GM21447 (cell line): ENCODE results near the gene COL23A1.

Source experiments
- ATAC-seq: cut with Tn5 transposase; IDR thresholded peaks from one replicate; pipeline ENCODE4 v1.9.1; 2021; ENCODE audit not compliant: unreplicated experiment

The COL23A1 gene

DNA sequence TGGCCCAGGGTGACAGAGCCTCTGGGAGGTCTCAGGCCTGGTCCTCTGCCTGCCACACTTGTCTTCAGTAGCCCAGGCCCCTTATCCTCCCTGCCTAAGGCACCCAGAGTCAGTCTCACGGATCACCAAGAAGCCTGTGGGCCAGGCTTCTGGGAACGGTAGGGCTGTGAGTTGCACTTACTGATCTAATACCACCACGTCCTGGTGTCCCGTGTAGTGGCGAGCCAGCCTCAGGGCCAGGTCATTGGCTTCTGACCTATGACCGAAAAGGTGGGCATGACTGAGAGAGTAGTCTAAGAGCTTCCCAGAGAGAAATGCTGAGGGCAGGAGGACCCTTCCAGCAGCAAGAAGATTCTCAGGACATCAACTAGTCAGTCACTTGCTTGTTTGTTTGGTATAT is 365.0 kb downstream of the COL23A1 start:
- no peak for ATAC-seq

DNA sequence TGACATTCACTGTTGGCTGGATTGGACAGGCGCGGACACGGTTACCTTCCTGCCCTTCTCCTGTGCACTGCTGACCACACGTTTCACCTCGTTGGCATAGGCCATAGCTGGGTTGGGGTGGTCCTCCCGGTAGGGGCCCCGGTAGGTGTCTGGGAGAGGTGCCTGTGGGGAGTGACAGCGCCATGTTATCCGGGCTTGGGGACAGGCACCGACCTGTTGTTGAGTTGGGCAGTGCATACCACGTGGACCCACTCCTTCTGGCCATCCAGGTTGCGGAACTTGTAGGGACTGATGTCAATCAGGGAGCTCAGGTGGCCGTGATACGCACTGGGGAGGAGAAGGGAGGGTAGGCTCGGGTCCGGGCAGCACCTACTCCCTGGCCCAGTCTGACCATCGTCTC is 365.8 kb downstream of the COL23A1 start:
- no peak for ATAC-seq

DNA sequence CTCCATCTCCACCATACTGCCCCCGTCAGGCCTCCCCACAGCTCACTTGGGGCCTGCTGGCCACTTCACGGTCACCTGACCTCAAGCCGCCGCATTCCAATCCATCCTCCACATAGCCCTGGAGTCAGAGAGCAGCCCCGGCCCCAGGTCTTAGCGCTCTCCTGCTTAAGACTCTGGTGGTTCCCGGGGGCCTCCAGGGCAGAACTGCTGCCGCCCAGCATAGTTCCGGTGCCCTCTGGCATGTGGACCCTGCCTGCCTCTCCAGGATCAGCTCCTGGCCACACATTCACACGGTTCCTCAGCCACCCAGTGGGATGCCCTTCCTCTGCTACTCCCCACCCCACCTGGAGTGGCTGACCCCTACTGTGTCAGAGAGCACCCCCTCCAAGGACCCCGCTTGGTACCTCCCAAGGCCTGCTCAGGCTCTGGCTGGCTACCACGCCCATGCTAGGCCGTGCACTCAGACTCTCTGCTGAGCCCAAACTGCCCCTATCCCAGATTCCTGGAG is 366.3 kb downstream of the COL23A1 start:
- ATAC-seq = no peak

DNA sequence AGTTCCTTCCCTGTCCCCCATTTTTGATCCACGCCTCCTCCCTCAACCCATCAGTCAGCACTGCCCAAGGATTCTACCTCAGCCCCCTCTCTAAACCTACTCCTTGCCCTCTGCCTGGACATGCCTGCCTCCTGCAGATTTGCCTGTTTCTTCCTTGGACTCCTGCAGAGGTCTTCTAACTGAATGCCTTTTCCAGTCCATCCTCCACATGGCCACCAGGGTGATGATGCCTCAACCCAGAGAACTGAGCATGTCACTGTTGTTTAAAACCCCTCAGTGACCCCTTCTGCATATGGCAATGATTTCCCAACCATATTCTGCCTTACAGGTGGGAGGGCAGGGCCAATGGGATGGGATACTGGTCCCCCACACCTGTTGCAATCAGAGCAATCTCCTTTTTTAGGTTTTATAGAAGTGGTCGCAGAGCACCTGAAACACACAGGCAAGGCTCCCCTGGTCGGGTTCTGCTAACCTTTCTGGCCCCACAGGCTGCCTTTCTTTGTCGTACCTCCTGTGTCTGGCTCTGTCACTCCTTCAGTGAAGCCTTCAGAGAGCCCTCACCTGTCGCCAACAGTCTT is 366.9 kb downstream of the COL23A1 start:
- no peak for ATAC-seq

DNA sequence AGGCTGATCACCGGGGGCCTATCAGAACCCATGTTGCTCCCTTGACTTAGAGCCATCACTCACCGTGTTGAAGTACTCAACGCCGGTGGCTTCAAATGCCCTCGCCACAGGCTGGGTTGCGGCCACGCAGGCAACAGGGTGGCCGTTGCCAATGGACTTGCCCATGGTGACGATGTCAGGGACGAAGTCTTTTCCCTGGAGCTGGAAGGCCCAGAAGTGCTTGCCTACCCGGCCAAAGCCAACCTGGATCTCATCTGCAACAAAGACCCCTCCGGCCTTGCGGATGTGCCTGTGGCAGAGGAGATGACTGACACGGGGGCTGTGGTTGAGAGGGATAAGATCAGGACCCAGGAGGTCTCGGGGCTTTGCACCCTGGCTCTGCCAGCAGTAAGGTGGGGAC is 367.9 kb downstream of the COL23A1 start:
- ATAC-seq = no peak

DNA sequence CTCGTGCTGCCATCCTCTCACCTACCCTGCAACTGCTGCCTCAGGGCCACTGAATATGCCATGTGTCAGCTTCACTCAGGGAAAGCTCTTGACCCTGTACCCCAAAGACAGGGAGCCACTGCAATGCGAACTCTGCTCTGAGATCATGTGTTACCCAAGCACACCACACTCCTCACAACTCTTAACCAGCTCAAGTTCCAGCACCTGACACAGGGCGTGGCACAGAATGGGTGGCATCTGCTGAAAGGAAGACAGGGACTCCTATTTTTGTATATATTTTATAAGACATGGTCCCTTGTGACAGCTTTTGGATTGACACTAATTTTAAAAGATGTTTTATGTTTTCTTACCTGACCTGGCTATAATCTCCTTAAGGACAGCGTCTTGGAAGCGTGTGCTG is 368.3 kb downstream of the COL23A1 start:
- ATAC-seq = no peak

DNA sequence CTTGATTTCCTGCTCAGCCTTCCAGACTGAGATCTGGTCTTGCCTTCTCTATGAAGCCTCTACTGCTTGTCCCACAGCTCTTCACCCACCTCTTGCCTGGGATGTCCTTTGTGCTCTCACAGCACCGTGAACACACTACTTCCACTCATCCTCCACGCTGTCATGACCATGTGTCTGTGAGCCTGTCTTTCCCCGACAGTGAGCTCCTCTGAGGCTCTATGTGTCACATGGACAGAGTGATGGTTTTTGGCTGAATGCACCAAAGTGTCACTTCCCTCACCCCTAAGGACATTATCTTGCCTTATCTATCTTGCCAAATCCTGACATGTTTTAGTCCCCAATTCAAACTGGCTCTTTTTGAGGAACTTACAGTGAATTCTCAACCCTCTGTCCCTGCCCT is 368.9 kb downstream of the COL23A1 start:
- no peak for ATAC-seq

DNA sequence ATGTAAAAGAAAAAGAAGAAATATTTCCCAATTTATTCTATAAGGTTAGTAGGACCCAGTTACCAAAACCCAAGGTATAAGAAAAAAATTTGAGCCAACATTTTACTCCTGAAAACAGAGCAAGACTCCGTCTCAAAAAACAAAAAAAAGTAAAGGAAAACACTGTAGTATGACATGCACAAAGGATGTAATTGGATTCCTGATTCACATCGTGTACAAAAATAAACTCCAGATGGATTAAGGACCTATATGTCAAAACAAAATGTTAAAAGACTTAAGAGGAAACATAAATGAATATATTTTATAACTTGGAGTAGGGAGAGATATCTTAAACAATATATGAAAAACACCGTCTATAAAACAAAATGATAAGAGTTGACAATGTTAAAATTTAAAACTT is 371.4 kb downstream of the COL23A1 start:
- no peak for ATAC-seq

DNA sequence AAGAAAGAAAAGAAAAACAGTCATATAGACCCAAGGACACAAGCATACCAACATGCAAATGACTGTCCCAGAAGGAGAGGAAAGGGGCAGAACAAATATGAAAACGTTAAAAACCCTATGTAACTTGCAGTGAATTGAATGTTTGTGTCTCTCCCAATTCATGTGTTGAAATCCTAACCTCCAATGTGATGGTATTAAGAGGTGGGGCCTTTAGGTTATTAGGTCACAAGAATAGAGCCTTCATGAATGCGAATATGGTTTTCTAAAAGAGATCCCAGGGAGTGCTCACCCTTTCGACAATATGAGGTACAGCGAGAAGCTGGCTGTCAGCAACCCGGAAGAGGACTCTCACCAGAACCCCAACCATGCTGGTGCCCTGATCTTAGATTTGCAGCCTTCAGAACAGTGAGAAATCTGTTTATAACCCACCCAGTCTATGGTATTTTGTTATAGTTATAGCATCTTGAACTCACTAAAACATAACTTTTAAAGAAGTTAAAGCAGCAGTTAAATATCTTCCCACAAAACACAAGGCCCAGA is 371.9 kb downstream of the COL23A1 start:
- ATAC-seq = no peak

DNA sequence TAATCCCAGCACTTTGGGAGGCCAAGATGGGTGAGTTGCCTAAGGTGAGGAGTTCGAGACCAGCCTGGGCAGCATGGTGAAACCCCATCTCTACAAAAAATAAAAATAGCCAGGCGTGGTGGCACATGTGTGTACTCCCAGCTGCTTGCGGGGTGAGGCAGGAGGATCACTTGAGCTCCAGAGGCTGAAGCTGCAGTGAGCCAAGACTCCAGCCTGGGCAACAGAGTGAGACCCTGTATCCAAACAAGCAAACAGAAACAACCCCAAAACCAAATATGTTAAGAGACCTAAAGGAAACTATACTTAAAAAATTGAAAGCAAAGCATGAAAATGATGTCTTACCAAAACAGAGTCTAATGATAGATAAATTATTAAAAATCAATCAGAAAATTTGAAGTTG is 373.4 kb downstream of the COL23A1 start:
- ATAC-seq = no peak

DNA sequence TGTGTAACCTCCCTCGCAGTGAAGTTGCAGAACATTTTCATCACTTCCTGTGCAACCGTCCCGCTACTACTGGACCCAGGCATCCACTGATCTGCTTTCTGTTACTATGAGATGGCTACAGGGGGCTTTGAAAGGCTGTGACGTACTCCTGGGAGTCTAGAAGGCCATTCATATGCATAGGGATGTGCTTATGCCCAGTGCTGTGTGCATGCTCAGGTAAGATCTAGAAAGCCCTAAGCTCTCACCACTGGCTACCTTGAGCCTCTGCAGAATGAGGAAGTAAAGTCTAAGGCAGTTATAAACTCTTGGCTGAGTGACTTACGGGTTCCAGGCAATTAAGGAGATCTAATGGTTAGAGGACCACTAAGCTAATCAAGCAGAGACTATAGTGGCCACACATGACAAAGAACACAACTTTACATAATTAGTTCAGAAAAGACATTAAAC is 374.1 kb downstream of the COL23A1 start:
- ATAC-seq = no peak

DNA sequence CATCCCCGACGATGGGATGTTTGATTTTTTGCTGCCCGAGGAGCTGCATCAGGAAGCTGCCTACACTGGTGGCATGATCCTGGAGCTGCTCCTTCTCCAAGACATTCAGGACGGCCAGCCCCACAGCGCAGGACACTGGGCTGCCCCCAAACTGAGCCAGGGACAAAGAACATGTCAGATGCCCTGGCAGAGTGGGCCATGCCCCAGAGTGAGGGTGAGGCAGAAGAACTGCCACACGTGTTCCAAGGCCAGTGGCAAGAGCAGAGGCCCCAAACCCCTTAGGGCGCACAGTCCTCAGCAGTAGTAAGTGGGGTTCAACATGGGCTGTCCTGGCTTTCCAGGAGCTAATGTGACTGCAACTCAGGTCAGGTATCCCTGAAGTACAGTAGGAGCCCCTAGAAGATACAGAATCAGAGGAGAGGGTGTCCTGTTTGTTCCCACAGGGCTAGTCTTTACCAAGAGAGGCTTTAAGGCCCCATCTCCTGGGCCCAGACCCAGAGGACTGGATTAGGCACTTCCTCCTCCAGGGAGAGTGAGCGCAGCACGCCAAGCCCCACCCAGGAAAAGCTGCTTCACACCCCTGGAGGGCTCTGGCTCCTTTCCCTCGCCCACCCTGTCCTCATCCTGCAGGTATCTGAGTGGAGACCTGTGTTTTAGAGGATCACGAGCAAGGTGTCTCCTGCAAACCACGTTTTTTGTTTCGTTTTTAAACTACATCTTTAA is 374.8 kb downstream of the COL23A1 start:
- ATAC-seq = no peak

DNA sequence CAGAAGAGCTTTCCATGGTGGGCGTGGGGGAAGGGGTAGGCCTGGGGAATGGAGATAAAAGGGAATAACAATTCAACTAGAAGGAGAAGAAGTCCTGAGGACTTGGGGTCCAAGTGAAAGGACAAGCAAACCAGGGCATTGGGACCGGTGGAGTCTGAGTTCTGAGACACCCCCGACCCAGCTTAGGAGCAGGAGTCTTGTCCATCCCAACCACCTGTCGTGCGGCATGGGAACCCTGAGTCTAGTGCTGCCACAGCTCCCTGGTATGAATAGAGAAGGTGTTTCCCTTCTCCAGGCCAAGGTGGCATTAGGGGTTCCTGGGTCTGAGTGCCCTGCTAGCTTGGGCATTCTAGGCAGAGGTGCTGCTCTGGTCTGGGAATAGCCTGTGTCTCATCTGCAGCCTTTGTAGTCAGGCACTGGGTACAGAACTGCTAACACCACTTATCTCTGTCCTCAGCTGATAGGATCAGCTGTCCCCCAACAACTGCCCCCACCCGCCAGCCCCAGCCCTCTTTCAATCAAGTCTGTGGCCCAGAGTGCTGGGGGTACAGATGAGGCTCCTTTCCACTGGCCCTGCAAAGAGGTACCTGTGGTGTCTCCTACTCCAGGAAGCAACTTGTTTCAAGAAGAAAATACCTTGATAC is 375.9 kb downstream of the COL23A1 start:
- ATAC-seq = no peak

DNA sequence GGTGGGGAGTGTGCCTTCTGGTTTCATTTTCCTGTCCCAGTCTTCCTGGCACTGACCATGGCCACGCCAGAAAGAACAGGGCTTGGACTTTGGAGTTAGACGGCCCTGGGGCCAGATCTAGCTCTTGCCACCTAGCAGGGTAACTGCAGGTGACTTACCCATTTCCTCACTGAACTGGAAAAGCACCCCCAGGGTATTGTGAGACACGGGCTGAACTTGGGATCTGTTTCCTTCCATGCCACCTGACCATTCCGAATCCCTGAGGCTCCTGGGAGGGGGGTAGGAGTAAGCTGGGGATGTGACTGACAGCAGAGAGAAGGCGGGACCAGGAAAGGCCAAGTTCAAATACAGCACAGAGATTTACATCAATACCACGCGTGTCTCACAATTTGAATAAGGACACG is 376.4 kb downstream of the COL23A1 start:
- no peak for ATAC-seq

DNA sequence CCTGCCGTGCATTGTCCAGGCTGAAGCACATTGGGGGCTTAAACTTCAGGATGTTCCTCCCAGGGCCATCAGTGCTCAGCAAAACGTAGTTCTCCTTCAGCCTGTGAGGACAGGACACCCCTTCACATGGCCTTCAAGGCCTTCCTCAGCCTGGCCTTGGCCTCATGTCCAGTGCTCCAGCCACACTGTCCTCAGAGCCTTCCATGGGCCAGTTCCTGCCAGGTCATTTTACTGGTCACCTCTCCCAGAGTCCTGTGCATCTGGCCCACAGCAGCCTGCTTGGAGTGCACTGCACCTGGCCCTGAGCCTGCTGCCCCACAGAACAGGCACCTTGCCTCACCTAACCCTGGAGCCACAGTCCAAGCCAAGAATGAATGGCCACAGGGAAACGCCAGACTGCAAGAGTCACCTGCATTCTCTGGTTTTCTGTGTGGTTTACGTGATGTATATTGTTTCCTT is 377.2 kb downstream of the COL23A1 start:
- no peak for ATAC-seq

DNA sequence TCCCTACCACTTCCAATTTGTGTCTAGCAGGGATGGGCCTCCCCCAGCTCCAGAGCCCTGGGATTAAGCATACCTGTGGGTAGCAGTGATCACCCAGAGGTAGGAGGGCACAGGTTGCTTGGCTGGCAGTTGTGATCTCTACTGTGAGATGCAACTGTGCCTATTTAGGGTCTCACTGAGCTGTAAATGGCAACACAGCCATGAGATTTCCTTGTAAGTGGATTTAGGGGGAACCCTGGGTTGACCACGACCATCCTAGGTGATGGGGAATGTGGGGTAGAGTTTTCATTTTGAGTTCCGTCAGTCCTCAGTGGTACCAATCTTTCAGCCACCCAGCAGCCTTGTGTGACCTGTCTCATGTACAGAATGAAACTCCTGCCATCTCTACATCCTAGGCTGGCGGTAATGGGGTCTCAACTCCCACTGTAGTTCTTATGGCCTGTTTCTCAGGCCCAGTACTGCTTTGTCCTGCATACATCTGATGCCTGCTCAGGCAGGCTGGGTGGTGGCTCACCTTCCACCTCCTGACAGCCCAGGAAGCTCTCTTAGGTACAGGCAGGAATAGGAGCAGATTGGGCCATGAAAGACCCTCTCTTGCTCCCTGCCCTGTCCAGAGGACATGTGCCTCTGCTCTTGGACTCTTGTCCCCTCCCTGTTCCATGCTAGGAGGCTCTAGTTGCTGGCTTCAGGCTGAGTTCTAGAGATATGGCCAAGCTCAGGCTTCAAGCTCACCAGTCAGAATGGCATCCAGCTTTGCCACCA is 377.8 kb downstream of the COL23A1 start:
- no peak for ATAC-seq

DNA sequence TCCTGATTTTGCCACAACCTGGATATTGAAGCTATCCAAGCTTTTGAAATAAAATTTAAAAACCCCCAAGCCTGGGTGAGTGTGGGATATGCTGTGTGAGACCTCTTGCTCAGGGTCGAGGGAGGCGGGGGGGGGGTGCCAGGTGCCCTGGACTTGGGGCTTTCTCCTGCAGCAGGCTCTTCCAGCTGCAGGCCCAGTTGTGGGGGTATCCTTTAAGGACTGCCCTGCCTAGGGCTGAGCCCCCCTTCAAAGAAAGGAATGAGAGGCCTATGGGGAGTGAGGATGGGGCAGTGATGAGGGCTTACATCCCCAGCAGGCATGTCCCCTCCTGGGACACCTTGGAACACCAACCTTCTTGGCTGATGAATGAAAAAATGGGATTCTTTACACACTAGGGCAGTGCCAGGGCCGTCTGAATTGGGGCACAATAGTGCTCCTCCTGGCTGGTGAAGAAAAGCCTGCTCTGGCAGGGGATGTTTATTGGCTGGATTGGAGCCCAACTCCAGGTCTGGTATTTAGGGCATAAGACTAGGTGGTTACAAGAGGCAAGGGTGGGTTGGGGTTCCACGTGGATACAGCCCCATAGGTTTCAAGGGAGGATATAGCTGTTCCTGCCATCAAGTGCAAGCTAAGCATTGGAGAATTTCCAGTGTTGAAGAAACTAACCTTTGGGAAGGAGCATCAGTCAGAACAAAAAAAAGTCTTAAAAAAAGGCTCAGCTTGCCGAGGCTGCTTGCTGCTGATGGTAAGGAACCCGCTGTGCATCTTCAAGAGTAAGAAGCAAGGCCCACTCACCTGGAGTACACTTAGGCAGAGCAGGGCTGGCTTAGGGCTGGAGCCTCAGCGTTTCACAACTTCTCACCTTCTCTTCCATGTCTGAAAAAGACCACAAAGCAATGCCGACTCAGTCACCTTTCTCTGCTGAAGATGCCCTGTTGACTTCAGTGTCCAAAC is 378.8 kb downstream of the COL23A1 start:
- ATAC-seq = no peak

DNA sequence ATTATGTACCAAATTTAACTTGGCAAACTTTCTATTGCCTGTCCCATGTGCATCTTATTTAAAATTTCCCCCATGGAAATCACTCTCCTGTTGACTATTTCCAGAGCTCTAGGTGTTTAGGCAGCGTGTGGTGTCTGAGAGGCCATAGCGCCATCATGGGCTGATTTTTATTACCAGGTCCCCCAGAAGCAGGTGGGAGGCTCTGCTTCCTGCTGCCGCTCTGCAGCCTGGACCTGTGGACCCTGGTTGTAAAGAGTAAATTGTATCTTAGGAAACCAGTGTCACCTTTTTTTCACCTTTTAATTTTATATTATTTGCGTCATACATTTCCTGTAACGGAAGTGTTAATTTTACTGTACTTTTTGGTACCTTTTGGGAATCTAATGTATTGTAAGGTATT is 379.5 kb downstream of the COL23A1 start:
- ATAC-seq = no peak

DNA sequence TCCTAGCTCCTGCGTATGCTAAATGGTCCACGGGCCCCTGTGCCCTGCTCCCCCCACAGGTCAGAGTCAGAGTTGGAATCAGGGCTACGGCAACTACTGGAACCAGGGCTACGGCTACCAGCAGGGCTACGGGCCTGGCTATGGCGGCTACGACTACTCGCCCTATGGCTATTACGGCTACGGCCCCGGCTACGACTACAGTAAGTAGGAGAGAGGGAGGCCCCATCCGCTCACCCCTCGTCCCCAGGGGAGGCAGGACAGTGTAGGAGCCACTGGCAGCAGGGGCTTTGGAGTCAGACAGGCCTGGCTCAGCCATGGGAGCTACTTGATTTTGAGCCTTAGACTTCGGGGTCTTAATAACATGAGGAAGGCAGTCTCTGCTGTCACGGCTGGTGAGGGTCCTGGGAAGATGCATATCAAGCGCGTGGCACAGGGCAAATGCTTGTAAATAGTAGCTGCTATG is 380.1 kb downstream of the COL23A1 start:
- no peak for ATAC-seq
